Right ventricle myocardium superior (tissue), 1 donor: Measurements from ENCODE around the gene GAMT. TPM values are rescaled to one million over a fixed set of nuclear protein-coding genes. Genes with fewer than 3 reads are reported as not detected.
A peak's percentile ranks its signal among the peaks of the same experiment; 100 is the strongest.

Source experiments
- ATAC-seq: fragments of 200-7000 bp; cut with Tn5 transposase; one replicate; pipeline ENCODE4 v1.9.1; 2020; ENCODE audit warnings: mild to moderate bottlenecking; ENCODE audit not compliant: poor library complexity
- DNase-seq: peaks from one replicate; pipeline ENCODE4 v3.0.0-alpha.2; 2020
- intact Hi-C: fragments of 100-400 bp; cut with DNase I; formaldehyde crosslinking; loops from one replicate; pipeline ENCODE4 v1.11.2; 2022
- total RNA-seq: library from RNA; stranded (reverse); fragmentation: NEBNext Ultra II Directional; extraction: Animal tissue kit (Norgen Biotek cat#: 25700); gene quantifications from one replicate; pipeline ENCODE4 v1.2.1, GENCODE V29; 2021
- donor health status: DM: no; HTN: yes; CAD: no; lungs with severe emphysema.

Gene GAMT
- total RNA-seq, 1 donor from 2014 or later = 93.5 TPM

DNA sequence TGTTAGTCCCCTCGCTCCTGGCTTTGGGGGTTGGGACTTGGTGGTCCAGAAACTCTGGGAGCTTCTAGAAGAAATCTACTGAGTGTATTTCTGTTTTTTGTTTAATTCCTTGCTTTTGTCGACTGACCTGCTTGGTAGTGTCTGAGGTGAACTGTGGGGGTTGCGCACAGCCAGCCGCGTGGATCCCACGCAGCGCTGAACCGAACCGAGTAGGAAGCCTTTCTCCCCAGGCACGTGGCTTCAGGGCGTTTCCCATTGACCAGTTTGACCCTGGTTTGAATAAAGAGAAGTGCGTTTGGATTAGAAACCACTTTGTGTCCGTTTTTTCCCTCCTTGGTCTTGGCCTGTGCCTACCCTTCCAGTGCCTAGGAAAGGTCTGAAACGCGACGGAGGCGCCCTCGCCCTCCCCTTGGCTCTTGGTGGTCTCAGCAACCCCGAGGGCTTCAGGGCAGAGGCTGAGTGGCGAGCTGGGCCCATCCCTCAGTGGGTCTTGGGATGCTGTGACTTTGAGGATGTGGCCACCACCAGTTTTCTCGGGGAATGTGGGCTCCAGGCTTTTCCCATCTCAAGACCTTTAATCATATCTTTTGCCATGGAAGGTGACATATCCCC is 34.1 kb upstream of the GAMT start:
- DNase-seq (no peak), ATAC-seq (no peak)
- intact Hi-C loops = no loop called here

DNA sequence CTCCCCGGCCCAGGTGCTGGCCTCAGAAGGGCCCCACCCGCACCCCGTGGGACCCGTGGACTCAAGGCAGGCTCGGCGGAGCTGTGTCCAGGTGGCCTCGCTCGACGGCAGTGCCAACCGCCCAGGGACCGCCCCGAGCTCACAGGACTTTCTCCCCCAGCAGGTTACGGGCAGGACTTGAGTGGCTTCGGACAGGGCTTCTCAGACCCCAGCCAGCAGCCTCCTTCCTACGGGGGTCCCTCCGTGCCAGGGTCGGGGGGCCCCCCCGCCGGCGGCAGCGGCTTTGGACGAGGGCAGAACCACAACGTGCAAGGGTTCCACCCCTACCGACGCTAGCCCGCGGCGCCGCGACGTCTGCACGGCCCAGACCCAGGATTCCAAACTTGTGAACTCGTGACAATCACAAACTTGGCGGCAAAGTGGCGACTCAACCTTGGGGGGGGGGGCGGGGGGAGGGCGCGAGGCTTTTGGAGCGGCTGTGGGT is 33.3 kb upstream of the GAMT start:
- DNase-seq = no peak

GRCh38 chr19:1434040-1434366 is 32.7 kb upstream of the GAMT start:
- intact Hi-C loops = no loop called here
- ATAC-seq (no peak), DNase-seq (no peak)

More for the DNA sequence above, 33.3 kb upstream of the GAMT start:
- intact Hi-C loops = no loop called here
- no peak for ATAC-seq

DNA sequence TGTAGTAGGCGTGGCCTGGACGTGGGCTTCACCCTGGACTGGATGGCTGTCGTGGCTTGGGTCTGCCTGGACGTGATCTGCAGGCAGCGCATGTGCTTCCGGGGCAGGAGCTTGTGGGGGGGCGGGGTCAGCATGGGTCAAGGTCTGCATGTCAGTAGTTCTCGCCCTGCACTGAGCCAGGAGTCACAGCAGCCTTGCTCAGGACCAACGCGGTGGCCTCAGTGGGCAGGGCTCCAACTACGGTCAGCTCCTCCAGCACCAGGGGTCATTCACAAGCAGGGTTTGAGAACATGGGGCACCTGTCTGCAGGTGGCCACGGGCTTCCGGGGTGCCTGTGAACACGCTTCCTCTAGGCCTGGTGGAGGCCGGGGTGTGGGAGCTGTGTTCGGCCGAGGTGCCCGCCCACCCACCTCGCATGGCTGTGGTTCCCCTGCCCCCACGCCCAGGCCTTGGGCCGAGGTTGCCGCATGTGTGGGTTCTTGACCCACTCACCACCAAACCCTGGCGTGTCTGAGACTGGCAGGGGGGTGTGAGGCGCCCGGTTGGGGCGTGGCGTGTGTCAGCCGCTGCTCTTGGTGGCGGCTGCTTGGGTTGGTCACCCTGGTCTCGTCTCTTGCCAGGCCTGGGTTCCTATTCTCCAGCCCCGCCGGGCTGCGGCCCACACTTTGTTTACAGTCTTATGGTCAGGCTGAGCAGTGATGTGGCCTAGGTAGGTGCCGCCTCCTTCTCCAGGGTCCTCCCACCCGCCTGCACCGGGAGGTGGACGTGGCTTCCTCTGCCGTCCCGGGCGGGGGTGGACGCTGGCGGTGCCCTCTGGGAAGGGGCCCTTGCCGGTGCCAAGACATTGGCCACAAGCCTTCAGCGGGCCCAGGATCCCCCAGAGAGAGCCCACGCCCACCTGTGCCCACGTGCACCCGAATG is 32.0 kb upstream of the GAMT start:
- ATAC-seq (no peak), DNase-seq (no peak)
- intact Hi-C loops = no loop called here

- DNase-seq (no peak), ATAC-seq (no peak)
- intact Hi-C loops = no loop called here
Measured at GRCh38 chr19:1432507-1432887, 31.2 kb upstream of the GAMT start.

GRCh38 chr19:1431759-1432506 is 30.6 kb upstream of the GAMT start:
- no peak for DNase-seq
- ATAC-seq = no peak
- intact Hi-C loops = no loop called here

GRCh38 chr19:1430246-1430645 is 28.9 kb upstream of the GAMT start:
- DNase-seq = no peak
- ATAC-seq = no peak

GRCh38 chr19:1429750-1430149 is 28.4 kb upstream of the GAMT start:
- intact Hi-C loops = no loop called here
- peak; percentile 76 for DNase-seq
- peak; percentile 83 for ATAC-seq

More at GRCh38 chr19:1430246-1430645, 28.9 kb upstream of the GAMT start:
- intact Hi-C loops = no loop called here

- ATAC-seq = peak; percentile 48
- intact Hi-C loops = no loop called here
- no peak for DNase-seq
Measured at GRCh38 chr19:1428738-1429391, 27.5 kb upstream of the GAMT start.

- intact Hi-C loops = no loop called here
- DNase-seq = no peak
- no peak for ATAC-seq
Measured at GRCh38 chr19:1427221-1427920, 26.0 kb upstream of the GAMT start.

- ATAC-seq = no peak
- DNase-seq = no peak
- intact Hi-C loops = no loop called here
Measured at GRCh38 chr19:1426736-1427135, 25.4 kb upstream of the GAMT start.

GRCh38 chr19:1425902-1426301 is 24.6 kb upstream of the GAMT start:
- DNase-seq = no peak
- ATAC-seq = no peak
- intact Hi-C loops = no loop called here

DNA sequence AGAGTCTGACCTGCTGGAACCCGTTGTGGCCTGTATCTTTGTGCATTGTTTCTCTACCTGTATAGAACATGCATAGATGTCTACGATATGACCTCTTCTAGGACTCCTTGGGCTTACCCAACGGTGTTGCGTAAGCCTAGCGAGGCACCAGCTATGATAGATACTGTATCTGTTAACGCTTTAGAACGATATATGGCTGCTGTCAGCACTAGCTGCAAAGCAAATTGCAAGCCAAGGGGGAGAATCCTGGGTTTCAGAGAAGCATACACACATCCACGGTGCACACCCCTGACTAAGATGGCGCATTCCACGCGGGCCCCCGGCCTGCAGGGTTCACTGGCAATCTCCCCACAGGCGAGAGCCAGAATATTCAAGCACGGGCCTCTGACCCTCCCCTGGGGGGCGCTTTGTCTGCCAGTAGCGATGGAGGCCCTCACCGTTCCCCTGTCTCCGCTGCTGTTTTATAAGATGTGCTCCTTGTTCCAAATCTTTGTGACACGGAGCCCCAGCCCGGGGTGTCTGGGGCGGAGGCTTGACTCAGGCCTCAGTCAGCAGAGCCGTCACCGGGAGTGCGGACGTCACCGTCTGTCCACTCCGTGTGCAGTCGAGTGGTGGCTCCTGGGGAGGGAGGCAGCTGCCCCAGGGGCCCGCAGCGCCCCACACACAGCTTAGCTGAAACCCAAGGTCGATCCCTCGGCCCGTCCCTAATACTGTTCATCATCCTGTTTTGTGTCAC is 23.9 kb upstream of the GAMT start:
- DNase-seq (no peak), ATAC-seq (no peak)
- intact Hi-C loops = no loop called here

GRCh38 chr19:1424192-1424955 is 23.0 kb upstream of the GAMT start:
- ATAC-seq (no peak), DNase-seq (no peak)
- intact Hi-C loops = no loop called here

DNA sequence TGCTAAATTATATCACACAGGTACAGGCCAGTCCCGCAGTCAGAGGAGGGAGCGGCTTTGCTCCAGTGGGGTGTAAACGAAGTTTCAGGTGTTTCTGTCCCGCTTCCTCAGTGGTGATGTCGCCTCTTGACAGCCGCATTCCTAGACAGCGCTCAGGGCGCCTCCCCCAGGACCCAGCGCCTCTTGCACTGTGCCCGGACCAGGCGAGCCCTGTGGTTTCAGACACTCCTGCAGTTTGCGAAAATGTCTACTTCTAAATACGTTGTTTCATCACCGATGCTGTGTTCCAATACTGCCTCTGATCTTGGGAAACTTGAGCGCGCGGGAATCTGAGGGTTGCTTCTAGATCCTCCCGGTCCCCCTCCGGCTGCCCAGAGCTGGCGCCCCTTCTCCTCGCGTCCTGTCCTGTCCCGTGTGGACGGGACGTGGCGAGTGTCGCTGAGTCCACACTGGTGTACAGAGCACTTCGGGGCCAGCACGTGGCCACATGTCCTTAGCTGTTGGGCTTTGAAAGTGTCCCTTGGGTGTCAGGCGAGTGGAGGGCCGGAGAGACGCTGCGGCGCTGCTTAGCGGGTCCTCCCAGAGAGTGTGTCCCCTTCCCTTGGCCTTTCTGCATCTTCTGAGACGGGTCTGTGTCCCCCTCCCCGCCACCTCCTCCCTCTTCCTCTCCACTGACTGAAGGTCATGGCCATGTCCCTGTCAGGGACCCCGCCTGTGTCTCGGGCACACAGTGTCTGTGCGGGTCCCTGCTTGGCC is 22.3 kb upstream of the GAMT start:
- intact Hi-C loops = no loop called here
- ATAC-seq (no peak), DNase-seq (no peak)

- ATAC-seq (no peak), DNase-seq (no peak)
- intact Hi-C loops = no loop called here
Measured at GRCh38 chr19:1422943-1423342, 21.6 kb upstream of the GAMT start.
